Kidney (tissue), 14 donors: Measurements from ENCODE around the gene ETV6. TPM values are rescaled to one million over a fixed set of nuclear protein-coding genes. Genes with fewer than 3 reads are reported as not detected.

Source experiments
- DNase-seq, 5 donors: peaks; one replicate each; pipeline ENCODE4 v3.0.0-alpha.2; 2013 to 2020
- FAIRE-seq: peaks from 2 replicates; lab custom pipeline; 2012; peaks lifted over from hg19 to GRCh38; lab: Jason Lieb, UNC
- H3K27ac ChIP-seq, 2 donors: one replicate each; pipeline ENCODE4 v1.7.0; 2013; ENCODE audit warnings: low read depth in 2 of 2, low read length in 2 of 2, inconsistent platforms in 1 of 2
- H3K27me3 ChIP-seq: one replicate; pipeline ENCODE4 v1.7.1; 2013; ENCODE audit warnings: low read length, inconsistent platforms; ENCODE audit not compliant: control insufficient read depth, insufficient read depth
- H3K36me3 ChIP-seq, 3 donors: one replicate each; pipeline versions ENCODE4 v1.7.0 to v1.7.1; 2013; ENCODE audit warnings: low read length in 3 of 3, control low read depth in 1 of 3, inconsistent platforms in 1 of 3; ENCODE audit not compliant: insufficient read depth in 3 of 3, control insufficient read depth in 2 of 3
- H3K4me1 ChIP-seq, 3 donors: one replicate each; pipeline versions ENCODE4 v1.7.0 to v1.7.1; 2013; ENCODE audit warnings: low read length in 3 of 3, inconsistent platforms in 1 of 3, low read depth in 1 of 3; ENCODE audit not compliant: control insufficient read depth in 2 of 3, insufficient read depth in 2 of 3
- H3K4me3 ChIP-seq, 3 donors: one replicate each; pipeline versions ENCODE4 v1.7.0 to v1.8.1; 2013; ENCODE audit warnings: low read length in 3 of 3, control low read depth in 1 of 3, inconsistent platforms in 1 of 3
- H3K9ac ChIP-seq, 3 donors: one replicate each; pipeline versions ENCODE4 v1.7.0 to v1.7.1; 2013; ENCODE audit warnings: low read length in 3 of 3, control low read depth in 1 of 3, inconsistent platforms in 1 of 3
- H3K9me3 ChIP-seq, 3 donors: one replicate each; pipeline versions ENCODE4 v1.7.0 to v1.7.1; 2013; ENCODE audit warnings: low read length in 3 of 3, control low read depth in 1 of 3, inconsistent platforms in 1 of 3; ENCODE audit not compliant: control insufficient read depth in 2 of 3, insufficient read depth in 1 of 3
- CTCF ChIP-seq: IDR thresholded peaks from 3 replicates; pipeline ENCODE4 v1.5.1; 2012; ENCODE audit warnings: mild to moderate bottlenecking, moderate library complexity, borderline replicate concordance; ENCODE audit not compliant: insufficient read depth; ENCODE audit errors: extremely low read depth
- intact Hi-C: fragments of 100-400 bp; cut with DNase I; formaldehyde crosslinking; loops from one replicate; pipeline ENCODE4 v1.11.1; 2022
- polyA plus RNA-seq: library from polyadenylated mRNA; stranded (reverse); fragments of 350-450 nt; fragmentation: Illumina TruSeq; extraction: RNeasy Lipid Tissue Mini Kit (QIAGEN cat#74804); gene quantifications from one replicate; pipeline ENCODE4 v1.2.3, GENCODE V29; 2014; ENCODE audit warnings: low read depth, low replicate concordance; ENCODE audit not compliant: insufficient read depth
- total RNA-seq: library from RNA; stranded (reverse); fragmentation: NEBNext Ultra II Directional; extraction: Animal tissue kit (Norgen Biotek cat#: 25700); gene quantifications from one replicate; pipeline ENCODE4 v1.2.1, GENCODE V29; 2021
- donor health status: control.
- donor health status: control.
- donor health status: control.
- donor health status: control.
- donor health status: control.
- donor health status: DM: yes; HTN: yes; CAD: no.
- donor health status: Normal renal cell carcinoma (clear cell type).

The ETV6 gene
- total and polyA plus RNA-seq, 2 donors from 2014 or later: 5.2 to 59.8 TPM

GRCh38 chr12:11902525-11902875 is 253.0 kb downstream of the ETV6 start:
- H3K36me3 ChIP-seq: no peaks in the 10 kb centered on the region
- no peak overlapping the region for H3K9ac ChIP-seq
- no peak for FAIRE-seq
- no peaks in the 10 kb centered on the region for H3K27me3 ChIP-seq
- H3K4me3 ChIP-seq: no peak overlapping the region
- H3K4me1 ChIP-seq: no peaks in the 10 kb centered on the region
- DNase-seq: no peak
- H3K27ac ChIP-seq: no peak overlapping the region
- H3K9me3 ChIP-seq: peaks cover 0 to 4% (median 0%) of the 10 kb centered on the region in 3 donors
- intact Hi-C loops: no loop called here
- no peak for TF ChIP-seq CTCF

GRCh38 chr12:11904124-11904523 is 254.7 kb downstream of the ETV6 start:
- DNase-seq (no peak), FAIRE-seq (no peak)
- Histone ChIP-seq H3K9ac (no peak overlapping the region), H3K4me1 (no peaks in the 10 kb centered on the region), H3K27me3 (no peaks in the 10 kb centered on the region), H3K9me3 (peaks cover 0 to 12% (median 0%) of the 10 kb centered on the region in 3 donors), H3K27ac (no peak overlapping the region), H3K4me3 (no peak overlapping the region), H3K36me3 (no peaks in the 10 kb centered on the region)
- TF ChIP-seq CTCF: no peak
- intact Hi-C loops: no loop called here

- H3K4me3 ChIP-seq: no peak overlapping the region
- TF ChIP-seq CTCF: no peak
- peaks cover 0 to 12% (median 0%) of the 10 kb centered on the region in 3 donors for H3K9me3 ChIP-seq
- intact Hi-C loops: no loop called here
- no peaks in the 10 kb centered on the region for H3K36me3 ChIP-seq
- H3K4me1 ChIP-seq: no peaks in the 10 kb centered on the region
- H3K9ac ChIP-seq: no peak overlapping the region
- no peak for DNase-seq
- no peaks in the 10 kb centered on the region for H3K27me3 ChIP-seq
- no peak for FAIRE-seq
- H3K27ac ChIP-seq: no peak overlapping the region
Observed at GRCh38 chr12:11905534-11905933, 256.1 kb downstream of the ETV6 start.

- Histone ChIP-seq H3K27ac (no peak overlapping the region), H3K36me3 (no peaks in the 10 kb centered on the region), H3K9ac (no peak overlapping the region), H3K4me3 (no peak overlapping the region), H3K4me1 (no peaks in the 10 kb centered on the region), H3K9me3 (peaks cover 0 to 12% (median 0%) of the 10 kb centered on the region in 3 donors), H3K27me3 (no peaks in the 10 kb centered on the region)
- DNase-seq (no peak), FAIRE-seq (no peak)
- no peak for TF ChIP-seq CTCF
- intact Hi-C loops: no loop called here
Observed at GRCh38 chr12:11906286-11906935, 256.9 kb downstream of the ETV6 start.
